Calu3 (cell line): ENCODE data around the gene WDR83. TPM values are rescaled to one million over a fixed set of nuclear protein-coding genes. Genes with fewer than 3 reads are reported as not detected.
A peak's percentile ranks its signal among the peaks of the same experiment; 100 is the strongest.
"Not testable (repeated sequence)": the region's sequence is repeated elsewhere in the genome, so short reads cannot be mapped to it uniquely, and the experiment has no call there.

Experiments used
- BruUV-seq: library from RNA; stranded (reverse); fragments of 400-500 nt; replicated peaks from 2 replicates; lab custom pipeline; 2021; lab: Mats Ljungman, UMichigan
- CTCF ChIA-PET: fragments of 300-600 bp; sonication (Branson Sonifier 250); formaldehyde crosslinking; loops from one replicate; lab custom pipeline; 2022; ENCODE audit warnings: antibody characterized with exemption; lab: Charles Lee
- DNase-seq: peaks from one replicate; pipeline ENCODE4 v3.0.0; 2022
- H3K27ac Mint-ChIP-seq: one replicate; pipeline ENCODE4 v1.8.0; 2022; ENCODE audit warnings: mixed read lengths; ENCODE audit not compliant: unreplicated experiment
- H3K27me3 Mint-ChIP-seq: one replicate; pipeline ENCODE4 v1.8.0; 2022; ENCODE audit warnings: mixed read lengths; ENCODE audit not compliant: unreplicated experiment
- H3K36me3 Mint-ChIP-seq: one replicate; pipeline ENCODE4 v1.8.0; 2022; ENCODE audit warnings: mild to moderate bottlenecking, moderate library complexity, mixed read lengths; ENCODE audit not compliant: insufficient read depth, unreplicated experiment
- H3K4me1 Mint-ChIP-seq: one replicate; pipeline ENCODE4 v1.8.0; 2022; ENCODE audit warnings: mild to moderate bottlenecking, low read depth, mixed read lengths; ENCODE audit not compliant: unreplicated experiment
- H3K4me3 Mint-ChIP-seq: one replicate; pipeline ENCODE4 v1.8.0; 2022; ENCODE audit warnings: mild to moderate bottlenecking, low read depth, moderate library complexity, mixed read lengths; ENCODE audit not compliant: unreplicated experiment
- H3K9me3 Mint-ChIP-seq: one replicate; pipeline ENCODE4 v1.8.0; 2022; ENCODE audit warnings: low read depth, mixed read lengths; ENCODE audit not compliant: unreplicated experiment
- CTCF ChIP-seq: fragments of 200-600 bp; IDR thresholded peaks from one replicate; pipeline ENCODE4 v1.8.0; 2022; ENCODE audit warnings: antibody characterized with exemption; ENCODE audit not compliant: unreplicated experiment
- intact Hi-C: fragments of 100-400 bp; cut with micrococcal nuclease; formaldehyde crosslinking; loops from one replicate; pipeline ENCODE4 v1.10.0; 2022; ENCODE audit not compliant: unreplicated experiment
- total RNA-seq: library from RNA; stranded (reverse); gene quantifications from 2 replicates; pipeline ENCODE4 v1.2.3, GENCODE V29; 2022

The WDR83 gene
- total RNA-seq, 1 experiment from 2014 or later, result 10.1 TPM

DNA sequence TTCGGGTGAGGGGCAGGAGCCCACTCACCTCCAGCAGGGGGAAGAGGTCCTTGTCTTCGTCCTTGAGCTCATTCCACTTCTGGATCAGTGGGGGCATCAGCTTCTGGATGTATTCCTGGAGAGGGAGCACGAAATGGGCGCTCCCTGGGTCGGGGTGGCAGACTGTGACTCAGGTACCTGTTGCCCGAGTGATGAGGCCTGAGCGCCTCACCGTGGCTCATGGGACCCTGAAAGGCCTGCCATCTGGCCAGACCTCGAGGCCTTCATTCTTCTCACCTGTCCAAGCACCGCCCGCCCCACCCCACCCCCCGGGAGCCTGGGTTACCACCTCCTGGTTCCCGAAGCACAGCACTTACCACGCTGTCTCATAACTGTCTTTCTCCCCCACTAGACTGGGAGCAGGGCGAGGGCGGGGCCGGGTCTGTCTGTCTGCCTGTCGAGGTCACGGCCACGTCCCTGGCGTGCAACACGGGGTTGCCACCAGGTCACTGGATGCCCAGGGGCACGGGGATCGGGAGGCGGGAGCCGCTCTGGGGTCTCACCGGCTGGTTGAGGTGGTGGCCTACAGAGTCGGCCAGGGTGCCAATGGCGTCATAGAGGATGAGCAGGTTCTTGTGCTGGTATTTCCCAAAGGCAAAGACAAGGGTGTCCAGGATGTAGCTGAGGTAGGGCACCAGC, 39.2 kb downstream of the WDR83 start:
- Mint-ChIP-seq H3K4me1 (no peaks in the 10 kb centered on the region), H3K27ac (no peak overlapping the region), H3K4me3 (no peak overlapping the region)

DNA sequence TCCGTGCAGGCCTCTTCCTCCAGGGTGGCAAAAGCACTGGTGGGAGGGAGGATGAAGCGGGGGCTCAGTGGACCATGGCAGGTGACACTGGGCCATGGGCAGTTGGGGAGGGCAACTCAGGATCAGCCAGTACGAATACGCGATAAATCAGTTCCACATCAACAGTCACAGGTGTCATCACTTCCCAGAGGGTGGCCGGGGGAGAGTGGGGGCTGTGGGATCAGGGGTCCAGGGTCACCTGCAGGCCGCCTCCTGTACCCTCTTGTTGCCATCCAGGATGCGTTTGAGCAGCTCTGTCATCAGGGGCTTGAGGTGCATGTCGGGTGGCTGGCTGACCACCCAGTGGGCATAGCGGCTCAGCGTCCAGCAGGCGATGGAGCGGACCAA, 39.7 kb downstream of the WDR83 start:
- H3K4me3 Mint-ChIP-seq, result no peak overlapping the region
- H3K27ac Mint-ChIP-seq, result no peak overlapping the region
- H3K36me3 Mint-ChIP-seq, result peaks cover 45% of the 10 kb centered on the region
- no TSS peak for BruUV-seq
- intact Hi-C loops, result no loop called here
- H3K9me3 Mint-ChIP-seq, result no peaks in the 10 kb centered on the region
- H3K27me3 Mint-ChIP-seq, result no peaks in the 10 kb centered on the region
- no peak for TF ChIP-seq CTCF
- no peaks in the 10 kb centered on the region for H3K4me1 Mint-ChIP-seq
- CTCF ChIA-PET, result no interaction called here
- DNase-seq, result no peak

More for the DNA sequence above, 39.2 kb downstream of the WDR83 start:
- TF ChIP-seq CTCF, result no peak
- no peak for DNase-seq
- H3K9me3 Mint-ChIP-seq, result no peaks in the 10 kb centered on the region
- CTCF ChIA-PET, result no interaction called here
- peaks cover 45% of the 10 kb centered on the region for H3K36me3 Mint-ChIP-seq
- BruUV-seq, result no TSS peak
- H3K27me3 Mint-ChIP-seq, result no peaks in the 10 kb centered on the region
- intact Hi-C loops, result no loop called here

DNA sequence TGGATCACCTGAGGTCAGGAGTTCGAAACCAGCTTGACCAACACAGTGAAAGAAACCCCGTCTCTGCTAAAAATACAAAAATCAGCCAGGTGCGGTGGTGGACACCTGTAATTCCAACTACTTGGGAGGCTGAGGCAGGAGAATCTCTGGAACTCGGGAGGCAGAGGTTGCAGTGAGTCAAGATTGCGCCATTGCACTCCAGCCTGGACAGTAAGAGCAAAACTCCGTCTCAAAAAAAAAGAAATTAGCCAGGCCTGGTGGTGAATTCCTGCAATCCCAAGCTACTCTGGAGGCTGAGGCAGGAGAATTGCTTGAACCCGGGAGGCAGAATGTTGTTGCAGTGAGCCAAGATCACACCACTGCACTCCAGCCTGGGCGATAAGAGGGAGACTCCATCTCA, 42.0 kb downstream of the WDR83 start:
- Mint-ChIP-seq H3K9me3 (no peaks in the 10 kb centered on the region), H3K4me1 (no peaks in the 10 kb centered on the region), H3K4me3 (no peak overlapping the region), H3K27me3 (no peaks in the 10 kb centered on the region), H3K27ac (no peak overlapping the region), H3K36me3 (peaks cover 45% of the 10 kb centered on the region)
- DNase-seq, result no peak
- CTCF ChIA-PET, result interaction anchor here (0.7 kb wide), 1 partner anchor 1485 kb away, joined by 3 read pairs; no protein-coding TSS in a partner anchor
- no TSS peak for BruUV-seq
- no peak for TF ChIP-seq CTCF
- intact Hi-C loops, result no loop called here

- H3K36me3 Mint-ChIP-seq, result peaks cover 49% of the 10 kb centered on the region
- no TSS peak for BruUV-seq
These were observed 44.6 kb downstream of the WDR83 start for GRCh38 chr19:12711187-12711586.

DNA sequence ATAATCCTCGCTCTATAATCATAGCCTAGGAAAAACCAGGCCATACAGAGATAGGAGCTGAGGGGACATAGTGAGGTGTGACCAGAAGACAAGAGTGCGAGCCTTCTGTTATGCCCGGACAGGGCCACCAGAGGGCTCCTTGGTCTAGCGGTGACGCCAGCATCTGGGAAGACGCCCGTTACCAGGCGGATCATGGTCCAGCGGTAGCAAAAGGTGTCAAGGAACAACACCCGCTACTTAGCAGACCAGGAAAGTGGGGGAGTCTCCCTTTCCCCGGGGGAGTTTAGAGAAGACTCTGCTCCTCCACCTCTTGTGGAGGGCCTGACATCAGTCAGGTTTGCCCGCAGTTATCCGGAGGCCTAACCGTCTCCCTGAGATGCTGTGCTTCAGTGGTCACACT, 45.5 kb downstream of the WDR83 start:
- peak; percentile 37 for DNase-seq
- CTCF ChIA-PET, intact Hi-C loops, H3K27ac Mint-ChIP-seq, H3K27me3 Mint-ChIP-seq, H3K9me3 Mint-ChIP-seq, BruUV-seq, H3K4me1 Mint-ChIP-seq, H3K4me3 Mint-ChIP-seq: not testable (repeated sequence)
- peaks cover 50% of the 10 kb centered on the region for H3K36me3 Mint-ChIP-seq

More at GRCh38 chr19:12711187-12711586, 44.6 kb downstream of the WDR83 start:
- TF ChIP-seq CTCF, result no peak
- no peak overlapping the region for H3K4me3 Mint-ChIP-seq
- H3K27ac Mint-ChIP-seq, result no peak overlapping the region
- no peaks in the 10 kb centered on the region for H3K27me3 Mint-ChIP-seq
- intact Hi-C loops, result no loop called here
- CTCF ChIA-PET, result no interaction called here
- H3K4me1 Mint-ChIP-seq, result no peaks in the 10 kb centered on the region
- DNase-seq, result no peak
- H3K9me3 Mint-ChIP-seq, result no peaks in the 10 kb centered on the region

DNA sequence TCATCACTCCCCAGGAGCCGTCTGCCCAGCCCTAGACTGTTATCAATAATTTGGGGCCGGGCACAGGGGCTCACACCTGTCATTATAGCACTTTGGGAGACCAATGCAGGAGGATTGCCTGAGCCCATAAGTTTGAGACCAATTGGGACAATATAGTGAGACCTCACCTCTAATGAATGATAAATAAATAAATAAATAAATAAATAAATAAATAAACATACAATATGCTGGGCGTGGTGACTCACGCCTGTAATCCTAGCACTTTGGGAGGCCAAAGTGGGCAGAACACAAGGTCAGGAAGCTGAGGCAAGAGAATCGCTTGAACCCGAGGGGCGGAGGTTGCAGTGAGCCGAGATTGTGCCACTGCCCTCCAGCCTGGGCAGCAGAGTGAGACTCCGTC, 46.7 kb downstream of the WDR83 start:
- H3K4me1 Mint-ChIP-seq, H3K27ac Mint-ChIP-seq, CTCF ChIA-PET, intact Hi-C loops, H3K27me3 Mint-ChIP-seq, H3K9me3 Mint-ChIP-seq, BruUV-seq, DNase-seq, H3K4me3 Mint-ChIP-seq: not testable (repeated sequence)
- peaks cover 44% of the 10 kb centered on the region for H3K36me3 Mint-ChIP-seq
